Right lobe of liver (tissue), 4 donors: ENCODE data around the gene DPYSL3.

Experiments used
- CTCF ChIP-seq, 4 donors: fragments of 200-600 bp in 3 of 4; fragments of 450-650 bp in 1 of 4; IDR thresholded peaks; one replicate each; pipeline versions ENCODE4 v1.5.1 to v1.8.0; 2016 to 2022; ENCODE audit warnings: antibody characterized with exemption in 4 of 4, mild to moderate bottlenecking in 2 of 4
- POLR2A ChIP-seq: fragments of 450-650 bp; IDR thresholded peaks from one replicate; pipeline ENCODE4 v1.6.1; 2017; ENCODE audit warnings: antibody characterized with exemption, mild to moderate bottlenecking
- donor health status: DM: no; HTN: no; CAD: no.
- donor health status: DM: no; HTN: no; CAD: no.
- donor health status: DM: no; HTN: yes; CAD: no.

GRCh38 chr5:147445917-147446316 is 64.0 kb downstream of the DPYSL3 start:
- TF ChIP-seq POLR2A (no peak), CTCF (IDR thresholded peaks at IDR 0.05) (no peak)
